Stimulated activated naive CD8-positive, alpha-beta T cell treated with anti-CD3 and anti-CD28 coated beads, Interleukin-15, amount 100 ng/mL, for 72 hours (primary cell): ENCODE data around the gene OR52K1.
"Not testable (repeated sequence)": the region's sequence is repeated elsewhere in the genome, so short reads cannot be mapped to it uniquely, and the experiment has no call there.

Source experiments
- ATAC-seq: fragments of 150-1000 bp; cut with Tn5 transposase; 2 replicates; pipeline ENCODE4 v1.10.0; 2021; ENCODE audit warnings: mild to moderate bottlenecking, moderate library complexity
- DNase-seq, 2 donors: peaks; one replicate each; pipeline ENCODE4 v3.0.0; 2021 to 2022
- H3K27ac Mint-ChIP-seq, 2 donors: one replicate each; pipeline ENCODE4 v1.8.0; 2022; ENCODE audit warnings: mild to moderate bottlenecking in 2 of 2, mixed read lengths in 2 of 2, moderate library complexity in 2 of 2
- H3K27me3 Mint-ChIP-seq: one replicate; pipeline ENCODE4 v1.8.0; 2022; ENCODE audit warnings: mixed read lengths
- H3K4me1 Mint-ChIP-seq: one replicate; pipeline ENCODE4 v1.8.0; 2022; ENCODE audit warnings: mild to moderate bottlenecking, mixed read lengths
- H3K4me3 Mint-ChIP-seq, 2 donors: one replicate each; pipeline ENCODE4 v1.8.0; 2022; ENCODE audit warnings: mild to moderate bottlenecking in 2 of 2, mixed read lengths in 2 of 2, moderate library complexity in 1 of 2
- H3K9me3 Mint-ChIP-seq, 2 donors: one replicate each; pipeline ENCODE4 v1.8.0; 2022; ENCODE audit warnings: mixed read lengths in 2 of 2

The OR52K1 gene

DNA sequence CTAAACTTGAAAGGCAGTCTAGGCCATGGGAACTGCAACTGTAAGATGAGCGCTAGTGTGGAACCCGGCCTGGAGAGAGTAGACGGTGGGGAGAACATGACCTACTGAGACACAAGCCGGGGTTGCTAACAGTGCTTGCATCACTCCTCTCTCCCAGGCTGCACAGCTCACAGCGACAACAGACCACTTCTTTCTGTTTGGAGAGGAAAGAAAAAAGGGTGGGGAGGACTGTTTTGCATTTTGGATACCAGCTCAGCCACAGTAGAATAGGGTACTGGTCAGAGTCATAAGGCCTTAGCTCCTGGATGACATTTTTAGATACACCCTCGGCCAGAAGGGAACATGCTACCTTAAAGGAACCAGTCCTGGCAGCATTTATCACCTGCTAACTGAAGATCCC is 40.3 kb downstream of the OR52K1 start:
- DNase-seq (no peak), ATAC-seq (no peak)
- Mint-ChIP-seq H3K4me3 (no peak overlapping the region), H3K27ac (no peak overlapping the region), H3K27me3 (no peaks in the 10 kb centered on the region), H3K9me3 (no peaks in the 10 kb centered on the region), H3K4me1 (peaks cover 5% of the 10 kb centered on the region)

DNA sequence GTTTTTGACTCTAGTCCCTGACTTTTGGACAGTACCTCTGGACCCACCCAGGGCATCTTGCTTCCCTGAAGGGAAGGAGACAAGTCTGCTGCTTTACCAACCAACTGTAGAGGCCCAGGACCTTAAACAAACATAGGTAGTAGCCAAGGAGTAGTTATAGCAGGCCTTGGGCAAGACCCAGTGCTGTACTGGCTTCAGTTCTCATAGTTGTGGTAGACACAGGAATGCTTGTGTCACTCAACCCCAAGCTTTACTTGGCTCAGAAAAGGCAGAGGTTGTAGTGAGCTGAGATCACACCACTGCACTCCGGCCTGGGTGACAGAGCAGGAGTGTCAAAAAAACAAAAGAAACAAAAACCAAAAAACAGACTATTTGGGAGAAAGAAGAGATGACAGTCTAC is 41.2 kb downstream of the OR52K1 start:
- no peak overlapping the region for H3K4me3 Mint-ChIP-seq
- DNase-seq, result no peak
- H3K27me3 Mint-ChIP-seq, result peaks cover 5% of the 10 kb centered on the region
- H3K27ac Mint-ChIP-seq, result no peak overlapping the region
- no peak for ATAC-seq
- H3K9me3 Mint-ChIP-seq, result no peaks in the 10 kb centered on the region
- H3K4me1 Mint-ChIP-seq, result peaks cover 5% of the 10 kb centered on the region

DNA sequence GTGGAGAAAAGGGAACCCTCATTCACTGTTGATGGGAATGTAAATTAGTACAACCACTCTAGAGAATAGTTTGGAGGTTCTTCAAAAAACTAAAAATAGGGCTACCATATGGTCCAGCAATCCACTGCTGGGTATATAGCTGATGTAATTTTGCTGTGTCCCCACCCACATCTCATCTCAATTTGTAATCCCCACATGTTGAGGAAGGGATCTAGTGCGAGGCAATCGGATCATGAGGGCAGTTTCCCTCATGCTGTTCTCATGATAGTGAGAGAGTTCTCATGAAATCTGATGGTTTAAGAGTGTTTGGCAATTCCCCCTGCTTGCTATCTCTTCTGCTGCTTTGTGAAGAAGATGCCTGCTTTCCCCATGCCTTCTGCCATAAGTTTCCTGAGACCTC is 45.5 kb downstream of the OR52K1 start:
- DNase-seq (no peak), ATAC-seq (no peak)
- no peak overlapping the region for H3K27ac Mint-ChIP-seq
- no peak overlapping the region for H3K4me3 Mint-ChIP-seq
- H3K27me3 Mint-ChIP-seq, result peaks cover 5% of the 10 kb centered on the region
- H3K9me3 Mint-ChIP-seq, result no peaks in the 10 kb centered on the region
- no peaks in the 10 kb centered on the region for H3K4me1 Mint-ChIP-seq

DNA sequence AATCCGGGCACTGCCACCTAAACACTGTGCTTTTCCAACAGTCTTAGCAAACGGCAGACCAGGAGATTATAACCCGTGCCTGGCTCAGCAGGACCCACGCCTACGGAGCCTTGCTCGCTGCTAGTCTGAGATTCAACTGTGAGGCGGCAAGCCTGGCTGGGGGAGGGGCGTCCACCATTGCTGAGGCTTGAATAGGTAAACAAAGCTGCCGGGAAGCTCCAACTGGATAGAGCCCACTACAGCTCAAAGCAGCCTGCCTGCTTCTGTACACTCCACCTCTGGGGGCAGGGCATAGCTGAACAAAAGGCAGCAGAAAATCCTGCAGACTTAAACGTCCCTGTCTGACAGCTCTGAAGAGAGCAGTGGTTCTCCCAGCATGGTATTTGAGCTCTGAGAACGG is 49.2 kb downstream of the OR52K1 start:
- not testable (repeated sequence) for H3K27ac Mint-ChIP-seq, DNase-seq, ATAC-seq, H3K4me1 Mint-ChIP-seq, H3K4me3 Mint-ChIP-seq, H3K9me3 Mint-ChIP-seq, H3K27me3 Mint-ChIP-seq

DNA sequence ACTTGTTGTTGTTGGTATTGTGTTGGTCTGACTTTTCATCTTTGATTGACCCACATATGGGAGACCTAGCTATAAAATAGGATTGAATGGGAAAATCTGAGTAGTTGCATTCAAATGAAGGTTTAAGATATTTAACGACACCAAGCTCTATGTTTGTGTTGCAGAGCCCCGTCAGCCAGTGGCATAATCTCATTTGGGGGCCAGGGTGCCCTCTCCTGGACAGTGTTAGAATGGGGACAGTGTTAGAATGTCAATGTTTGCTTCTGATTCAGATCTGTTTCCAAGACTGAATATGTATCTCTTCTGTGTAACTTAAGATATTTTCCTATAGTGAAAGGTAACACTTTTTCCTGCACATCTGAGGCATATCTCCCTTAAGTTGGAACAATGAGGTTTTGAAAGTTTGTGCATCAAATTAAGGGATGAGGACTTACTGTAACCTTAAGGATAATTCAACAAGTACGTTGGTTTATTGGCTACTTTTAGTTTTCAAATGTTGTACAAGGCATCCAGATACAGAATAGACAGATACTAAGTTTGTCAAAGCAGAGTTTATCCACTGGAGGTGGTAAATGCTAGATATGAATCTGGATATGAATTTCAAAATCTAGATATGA is 57.3 kb downstream of the OR52K1 start:
- DNase-seq (peak; percentile 29 to 35), ATAC-seq (peak; percentile 82)
- Mint-ChIP-seq H3K27ac (no peak overlapping the region), H3K4me1 (peaks cover 6% of the 10 kb centered on the region), H3K9me3 (no peaks in the 10 kb centered on the region), H3K27me3 (peaks cover 6% of the 10 kb centered on the region), H3K4me3 (no peak overlapping the region)

DNA sequence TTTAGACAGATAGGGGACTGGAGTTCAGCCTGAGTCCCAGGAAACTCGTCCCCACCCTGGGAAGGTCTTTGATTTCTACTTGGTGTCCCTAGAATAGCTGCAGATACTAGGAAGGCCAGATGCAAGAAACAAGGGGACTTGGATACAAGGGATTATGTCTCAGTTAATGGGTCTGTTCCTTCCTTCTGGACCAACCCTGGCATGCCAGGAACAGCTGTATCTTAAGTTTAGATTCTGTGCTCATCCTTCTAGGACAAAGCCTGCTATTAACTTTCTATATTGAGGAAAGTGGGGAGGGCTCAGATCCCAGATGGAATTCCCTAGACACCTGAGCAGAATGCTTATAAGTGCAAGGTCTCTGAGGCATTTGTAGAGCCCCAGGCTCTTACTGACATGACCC is 58.6 kb downstream of the OR52K1 start:
- Mint-ChIP-seq H3K27me3 (peaks cover 6% of the 10 kb centered on the region), H3K4me3 (no peak overlapping the region), H3K27ac (no peak overlapping the region), H3K4me1 (peaks cover 6% of the 10 kb centered on the region), H3K9me3 (no peaks in the 10 kb centered on the region)
- no peak for ATAC-seq
- DNase-seq, result no peak
